Measurements from ENCODE around the gene MAP1B. TPM values are rescaled to one million over a fixed set of nuclear protein-coding genes. Genes with fewer than 3 reads are reported as not detected.
"Not testable (repeated sequence)": the region's sequence is repeated elsewhere in the genome, so short reads cannot be mapped to it uniquely, and the experiment has no call there.

Gene MAP1B
- total RNA-seq, 1 donor, result 164 TPM

DNA sequence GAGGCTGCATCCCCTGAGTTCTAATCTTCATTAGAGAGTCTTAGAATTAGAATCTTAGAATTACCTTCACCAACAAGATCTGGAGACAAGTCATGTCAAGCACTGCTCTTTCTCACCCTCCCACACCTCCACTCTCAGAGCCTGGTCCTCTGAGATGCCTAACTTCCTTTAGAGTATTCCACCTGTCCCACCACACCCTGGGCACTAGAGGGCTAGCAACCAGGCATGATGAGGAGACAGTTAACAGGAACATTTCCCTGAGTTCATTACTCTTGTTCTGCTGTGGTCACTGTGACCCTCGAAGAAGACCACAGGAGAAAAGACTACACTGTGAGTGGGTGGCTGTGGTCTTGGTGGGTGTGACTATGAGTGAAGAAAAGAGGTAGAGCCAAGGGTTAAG, 25.2 kb upstream of the MAP1B start:
- Histone ChIP-seq H3K36me3 (ENCODE audit: insufficient read depth, low read length) (no peaks in the 10 kb centered on the region), H3K79me2 (ENCODE audit: insufficient read depth, low read length) (no peaks in the 10 kb centered on the region), H3K4me1 (ENCODE audit: insufficient read depth, low read length) (peaks cover 3% of the 10 kb centered on the region), H2AFZ (ENCODE audit: low read length) (no peak overlapping the region), H4K20me1 (ENCODE audit: insufficient read depth, low read length) (no peaks in the 10 kb centered on the region), H3K27ac (ENCODE audit: low read depth, low read length) (no peak overlapping the region), H3K4me2 (ENCODE audit: insufficient read depth, low read length) (no peak overlapping the region), H3K4me3 (ENCODE audit: insufficient read depth, low read length) (no peak overlapping the region), H3K27me3 (ENCODE audit: insufficient read depth, low read length) (peaks cover 4% of the 10 kb centered on the region), H3K9me3 (ENCODE audit: low read depth, low read length) (no peaks in the 10 kb centered on the region)
- no peak for DNase-seq (ENCODE audit: insufficient read length, low spot score, missing footprints)
- TF ChIP-seq CTCF (IDR thresholded peaks at IDR 0.05; ENCODE audit: extremely low read depth, low read depth, low read length), result peak; percentile 16

- Histone ChIP-seq H4K20me1 (ENCODE audit: insufficient read depth, low read length) (no peaks in the 10 kb centered on the region), H3K9me3 (ENCODE audit: low read depth, low read length) (no peaks in the 10 kb centered on the region), H3K4me1 (ENCODE audit: insufficient read depth, low read length) (no peaks in the 10 kb centered on the region), H3K79me2 (ENCODE audit: insufficient read depth, low read length) (no peaks in the 10 kb centered on the region), H3K27ac (ENCODE audit: low read depth, low read length) (no peak overlapping the region), H3K36me3 (ENCODE audit: insufficient read depth, low read length) (no peaks in the 10 kb centered on the region), H3K4me3 (ENCODE audit: insufficient read depth, low read length) (no peak overlapping the region), H3K4me2 (ENCODE audit: insufficient read depth, low read length) (no peak overlapping the region), H3K27me3 (ENCODE audit: insufficient read depth, low read length) (peaks cover 4% of the 10 kb centered on the region), H2AFZ (ENCODE audit: low read length) (no peak overlapping the region)
- no peak for TF ChIP-seq CTCF (IDR thresholded peaks at IDR 0.05; ENCODE audit: extremely low read depth, low read depth, low read length)
- DNase-seq (ENCODE audit: insufficient read length, low spot score, missing footprints), result no peak
Observed at GRCh38 chr5:72084876-72085275, 22.4 kb upstream of the MAP1B start.

GRCh38 chr5:72085319-72085718, 22.0 kb upstream of the MAP1B start:
- Histone ChIP-seq H3K4me3 (ENCODE audit: insufficient read depth, low read length) (no peak overlapping the region), H2AFZ (ENCODE audit: low read length) (no peak overlapping the region), H3K4me1 (ENCODE audit: insufficient read depth, low read length) (no peaks in the 10 kb centered on the region), H3K9me3 (ENCODE audit: low read depth, low read length) (no peaks in the 10 kb centered on the region), H4K20me1 (ENCODE audit: insufficient read depth, low read length) (no peaks in the 10 kb centered on the region), H3K79me2 (ENCODE audit: insufficient read depth, low read length) (no peaks in the 10 kb centered on the region), H3K36me3 (ENCODE audit: insufficient read depth, low read length) (no peaks in the 10 kb centered on the region), H3K27ac (ENCODE audit: low read depth, low read length) (no peak overlapping the region), H3K27me3 (ENCODE audit: insufficient read depth, low read length) (peaks cover 4% of the 10 kb centered on the region), H3K4me2 (ENCODE audit: insufficient read depth, low read length) (no peak overlapping the region)
- no peak for DNase-seq (ENCODE audit: insufficient read length, low spot score, missing footprints)
- TF ChIP-seq CTCF (IDR thresholded peaks at IDR 0.05; ENCODE audit: extremely low read depth, low read depth, low read length), result no peak

DNA sequence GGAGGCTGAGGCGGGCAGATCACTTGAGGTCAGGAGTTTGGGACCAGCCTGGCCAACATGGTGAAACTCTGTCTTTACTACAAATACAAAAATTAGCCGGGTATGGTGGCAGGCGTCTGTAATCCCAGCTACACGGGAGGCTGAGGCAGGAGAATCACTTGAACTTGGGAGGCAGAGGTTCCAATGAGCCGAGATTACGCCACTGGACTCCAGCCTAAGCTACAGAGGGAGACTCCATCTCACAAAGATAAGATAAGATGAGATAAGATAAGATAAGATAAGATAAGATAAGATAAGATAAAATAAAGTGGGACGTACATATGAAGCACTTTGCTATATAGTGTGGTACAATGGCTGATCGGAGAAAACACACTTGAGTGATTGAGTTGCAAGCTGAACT, 17.6 kb upstream of the MAP1B start:
- not testable (repeated sequence) for H3K4me1 ChIP-seq (ENCODE audit: insufficient read depth, low read length); DNase-seq (ENCODE audit: insufficient read length, low spot score, missing footprints); H3K79me2 ChIP-seq (ENCODE audit: insufficient read depth, low read length); H3K9me3 ChIP-seq (ENCODE audit: low read depth, low read length); H4K20me1 ChIP-seq (ENCODE audit: insufficient read depth, low read length); H3K27me3 ChIP-seq (ENCODE audit: insufficient read depth, low read length); H3K27ac ChIP-seq (ENCODE audit: low read depth, low read length); H3K36me3 ChIP-seq (ENCODE audit: insufficient read depth, low read length); H2AFZ ChIP-seq (ENCODE audit: low read length); H3K4me2 ChIP-seq (ENCODE audit: insufficient read depth, low read length); H3K4me3 ChIP-seq (ENCODE audit: insufficient read depth, low read length)
